ENCODE results near the gene HERPUD2.
A peak's percentile ranks its signal among the peaks of the same experiment; 100 is the strongest.
"Not testable (repeated sequence)": the region's sequence is repeated elsewhere in the genome, so short reads cannot be mapped to it uniquely, and the experiment has no call there.

The HERPUD2 gene

GRCh38 chr7:35676211-35676610 lies 18.7 kb downstream of the HERPUD2 start:
- DNase-seq = peak; percentile 32

GRCh38 chr7:35670856-35671569 lies 23.9 kb downstream of the HERPUD2 start:
- no peak for DNase-seq

GRCh38 chr7:35660411-35660810 lies 34.5 kb downstream of the HERPUD2 start:
- not testable (repeated sequence) for DNase-seq

GRCh38 chr7:35658606-35659201 lies 36.2 kb downstream of the HERPUD2 start:
- no peak for DNase-seq

DNA sequence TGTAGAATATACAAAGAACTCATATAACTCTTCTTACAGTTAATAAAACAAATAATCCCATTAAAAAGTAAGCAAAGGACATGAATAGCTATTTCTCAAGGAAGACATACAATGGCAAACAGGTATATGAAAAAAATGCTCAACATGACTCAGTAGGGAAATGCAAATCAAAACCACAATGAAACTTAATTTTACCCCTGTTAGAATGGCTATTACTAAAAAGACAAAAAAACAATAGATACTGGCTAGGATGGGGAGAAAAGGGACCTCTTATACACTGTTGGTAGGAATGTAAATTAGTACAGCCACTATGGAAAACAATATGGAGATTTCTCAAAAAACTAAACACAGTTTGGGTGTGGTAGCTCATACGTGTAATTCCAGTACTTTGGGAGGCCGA lies 37.8 kb downstream of the HERPUD2 start:
- DNase-seq = no peak

DNA sequence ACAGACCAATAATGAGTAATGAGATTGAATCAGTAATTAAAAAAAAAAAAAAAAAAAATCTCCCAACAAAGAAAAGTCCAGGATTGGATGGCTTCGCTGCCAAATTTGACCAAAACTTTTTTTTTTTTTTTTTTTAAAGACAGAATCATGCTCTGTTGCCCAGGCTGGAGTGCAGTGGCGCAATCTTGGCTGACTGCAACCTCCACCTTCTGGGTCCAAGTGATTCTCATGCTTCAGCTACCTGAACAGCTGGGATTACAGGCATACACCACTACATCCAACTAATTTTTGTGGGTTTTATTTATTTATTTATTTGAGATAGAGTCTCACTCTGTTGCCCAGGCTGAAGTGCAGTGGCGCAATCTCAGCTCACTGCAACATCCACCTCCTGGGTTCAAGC lies 40.4 kb downstream of the HERPUD2 start:
- not testable (repeated sequence) for DNase-seq

GRCh38 chr7:35652124-35652523 lies 42.8 kb downstream of the HERPUD2 start:
- DNase-seq = no peak

- no peak for DNase-seq
Observed at GRCh38 chr7:35650751-35651150, 44.2 kb downstream of the HERPUD2 start.

DNA sequence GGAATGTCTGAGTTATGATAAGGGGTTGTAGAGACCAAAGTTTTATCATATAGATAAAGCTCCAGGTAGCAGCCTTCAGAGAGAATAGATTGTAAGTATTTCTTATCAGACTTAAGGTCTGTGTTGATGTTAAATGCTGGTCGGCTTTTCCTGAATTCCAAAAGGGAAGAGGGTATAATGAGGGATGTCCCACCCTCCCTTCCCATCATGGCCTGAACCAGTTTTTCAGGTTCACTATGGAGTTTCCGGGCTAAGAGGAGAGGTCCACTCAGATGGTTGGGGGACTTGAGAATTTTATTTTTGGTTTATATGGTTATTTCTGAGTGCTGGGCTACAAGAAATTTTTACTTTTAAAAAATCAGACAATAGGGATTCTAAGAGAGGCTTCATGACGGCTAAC lies 45.2 kb downstream of the HERPUD2 start:
- no peak for DNase-seq

DNA sequence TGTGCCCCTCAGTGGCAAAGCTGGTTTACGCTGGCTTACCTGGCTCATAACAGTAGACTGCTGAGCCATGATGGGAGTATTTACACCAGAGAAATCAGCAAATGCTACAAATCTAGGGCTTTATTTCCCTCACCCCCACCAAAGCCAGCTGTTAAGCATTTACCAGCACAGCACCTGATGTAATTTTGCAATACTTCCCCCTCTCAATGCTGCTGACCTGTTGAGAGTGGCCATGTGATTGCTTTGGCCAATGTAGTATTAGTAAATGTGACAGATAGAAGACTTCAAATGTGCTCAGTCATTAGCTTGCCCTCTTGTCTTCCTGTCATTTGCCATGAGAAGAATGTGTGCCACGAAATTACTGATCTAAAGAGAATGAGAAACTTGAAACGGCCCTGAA lies 46.6 kb downstream of the HERPUD2 start:
- no peak for DNase-seq

DNA sequence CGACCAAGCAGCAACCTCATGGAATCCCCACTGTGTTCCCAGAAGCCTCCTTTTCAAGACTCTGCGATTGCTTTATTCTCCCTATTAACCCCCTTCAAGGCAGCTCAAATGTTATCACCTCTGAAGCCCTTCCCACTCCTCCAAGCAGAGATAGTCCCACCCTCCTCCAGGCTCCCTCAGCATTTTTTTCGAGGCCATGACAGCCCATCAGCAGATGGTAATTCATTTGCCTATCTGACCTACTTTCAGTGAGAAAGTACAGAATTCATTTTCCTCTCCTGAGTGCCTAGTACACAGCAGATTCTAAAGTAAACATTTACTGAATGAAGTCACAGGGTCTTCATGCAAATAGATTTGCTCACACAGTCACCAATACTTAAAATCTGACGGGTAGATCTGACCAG lies 47.8 kb downstream of the HERPUD2 start:
- no peak for DNase-seq

- no peak for DNase-seq
Observed at GRCh38 chr7:35646289-35647023, 48.5 kb downstream of the HERPUD2 start.

DNA sequence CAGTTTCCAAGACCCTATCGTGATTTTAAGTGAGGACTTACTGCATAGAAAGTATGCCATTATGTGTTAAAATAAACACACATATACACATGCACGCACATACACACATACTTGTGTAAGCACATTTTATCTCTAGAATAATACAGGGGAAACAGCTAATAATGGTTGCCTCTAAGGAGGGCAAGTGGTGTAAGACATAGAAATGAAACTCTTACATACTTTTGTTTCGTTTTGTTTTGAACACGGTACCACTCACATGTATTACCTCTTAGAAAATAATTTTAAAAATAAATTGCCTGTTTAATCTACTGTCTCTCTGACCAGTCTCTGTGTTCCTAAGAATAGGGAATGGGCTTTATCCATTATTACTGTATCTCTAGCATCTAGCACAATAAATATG lies 49.2 kb downstream of the HERPUD2 start:
- DNase-seq = no peak

GRCh38 chr7:35630024-35630972 lies 64.6 kb downstream of the HERPUD2 start:
- no peak for DNase-seq

DNA sequence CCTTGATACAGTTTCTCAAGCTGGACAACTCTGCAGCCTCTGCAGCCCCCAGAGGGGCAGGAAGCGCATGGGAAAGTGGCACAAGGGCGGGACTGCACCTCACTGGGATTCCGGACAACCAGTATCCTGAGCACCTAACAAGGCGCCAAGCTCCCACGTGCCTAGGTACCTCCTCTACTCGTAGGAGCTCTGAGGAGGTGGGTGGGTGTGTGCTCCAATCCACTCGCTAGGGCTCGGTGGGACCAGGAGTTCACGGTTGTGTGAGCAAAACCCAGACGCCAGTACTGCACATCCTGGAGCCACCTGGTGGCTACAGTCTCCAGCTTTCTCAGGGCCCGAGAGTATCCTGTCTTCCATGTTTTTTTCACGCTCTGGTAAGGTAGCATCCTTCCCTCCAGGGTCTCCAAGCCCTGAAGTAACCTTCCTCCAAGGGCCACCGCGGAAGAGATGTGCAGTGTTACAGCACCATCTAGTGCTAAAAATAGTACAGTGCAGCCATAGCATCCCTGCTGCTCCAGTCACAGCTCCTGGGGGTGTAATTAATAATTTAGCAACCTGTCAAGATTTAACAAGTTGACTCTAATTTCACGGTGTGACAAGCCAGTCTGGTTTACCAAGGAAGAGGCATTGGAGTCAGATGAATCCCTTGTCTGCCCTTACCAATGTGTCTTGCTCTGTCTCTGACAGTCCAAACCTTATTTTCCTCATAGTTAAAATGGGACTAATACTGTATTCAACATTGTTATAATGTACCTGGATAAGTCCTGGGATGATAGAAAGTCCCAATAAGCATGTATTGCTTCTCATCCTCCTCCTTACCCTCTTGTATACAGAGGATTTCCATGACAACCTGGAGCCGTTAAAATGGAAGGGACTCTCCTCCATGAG lies 70.4 kb downstream of the HERPUD2 start:
- DNase-seq = peak in 1 of 2 donors; percentile 55

- DNase-seq = no peak
Observed at GRCh38 chr7:35623381-35623780, 71.6 kb downstream of the HERPUD2 start.

DNA sequence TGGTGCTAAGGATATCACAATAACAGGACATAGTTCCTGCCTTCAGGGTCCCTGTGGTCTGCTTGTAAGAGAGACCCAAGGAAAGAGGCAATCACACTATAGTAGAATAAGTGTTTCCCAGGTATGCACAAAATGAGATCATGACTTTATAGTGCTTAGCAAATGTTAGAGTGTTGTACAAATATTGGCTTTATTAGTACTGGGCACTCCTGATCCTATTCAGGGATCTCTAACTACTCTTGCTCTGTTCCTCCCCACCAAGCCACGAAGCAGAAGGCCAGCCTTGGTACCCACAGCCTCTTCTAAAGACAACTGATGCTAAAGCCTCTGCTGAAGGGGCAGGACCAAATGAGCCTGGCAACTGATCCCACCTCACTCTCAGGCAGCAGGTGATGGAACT lies 75.1 kb downstream of the HERPUD2 start:
- DNase-seq = no peak

DNA sequence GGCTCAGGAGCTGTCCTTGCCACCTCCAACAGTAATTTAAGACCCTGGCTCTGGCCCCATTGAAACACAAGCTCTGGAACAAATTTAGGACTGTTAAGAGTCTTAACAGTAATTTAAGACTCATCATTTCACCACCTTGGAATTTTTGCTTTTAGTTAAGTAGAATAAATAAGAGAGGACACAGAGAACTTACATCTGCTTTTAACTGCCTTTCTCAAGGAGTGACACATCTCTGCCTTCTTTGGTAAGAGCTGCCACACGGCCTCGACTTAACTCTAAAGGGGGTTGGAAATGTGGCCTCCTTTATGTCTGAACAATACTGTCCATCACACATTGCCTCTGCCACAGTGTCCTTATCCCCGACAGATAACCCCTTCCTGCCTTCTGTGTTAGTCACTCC lies 77.9 kb downstream of the HERPUD2 start:
- peak in 1 of 2 donors; percentile 11 for DNase-seq

GRCh38 chr7:35613150-35613549 lies 81.8 kb downstream of the HERPUD2 start:
- no peak for DNase-seq

- no peak for DNase-seq
Observed at GRCh38 chr7:35605760-35606159, 89.2 kb downstream of the HERPUD2 start.

GRCh38 chr7:35604595-35604994 lies 90.3 kb downstream of the HERPUD2 start:
- DNase-seq = no peak

DNA sequence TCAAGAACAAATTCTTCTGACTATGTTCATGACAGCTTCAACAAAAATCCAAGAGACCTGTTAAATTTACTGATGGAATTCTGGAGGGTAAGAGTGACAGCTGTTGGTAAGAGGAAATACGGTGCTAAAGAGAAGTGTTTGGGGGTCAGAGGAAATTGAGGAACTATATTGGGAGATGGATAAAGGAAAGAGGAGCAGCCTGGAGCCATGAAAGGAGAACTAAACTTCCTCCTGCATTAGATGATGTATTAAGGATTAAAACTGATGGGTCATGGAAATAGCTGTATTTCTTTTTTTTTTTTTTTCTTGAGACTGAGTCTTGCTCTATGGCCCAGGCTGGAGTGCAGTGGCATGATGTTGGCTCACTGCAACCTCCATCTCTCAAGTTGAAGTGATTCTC lies 95.3 kb downstream of the HERPUD2 start:
- DNase-seq = no peak

Measured in inflammatory macrophage treated with lipopolysaccharide for 1 hour (primary cell).